AG04450 (cell line): Measurements from ENCODE around the gene MDK. TPM values are rescaled to one million over a fixed set of nuclear protein-coding genes. Genes with fewer than 3 reads are reported as not detected.

Experiments
- CTCF ChIA-PET: fragments of 300-600, 350-600 bp; formaldehyde crosslinking; extraction: SDS; loops from one replicate; lab custom pipeline; 2022; ENCODE audit warnings: antibody characterized with exemption, inconsistent platforms; lab: Charles Lee
- POLR2A ChIA-PET: fragments of 350-600 bp; formaldehyde crosslinking; extraction: SDS; loops from one replicate; lab custom pipeline; 2021; ENCODE audit warnings: antibody characterized with exemption, inconsistent platforms; lab: Yijun Ruan, JAX
- DNase-seq: peaks from one replicate; pipeline ENCODE4 v3.0.0-alpha.2; 2011; ENCODE audit warnings: low read depth, low spot score
- H3K27ac ChIP-seq: one replicate; pipeline ENCODE4 v1.5.1; 2012; ENCODE audit warnings: low read depth, low read length, control low read depth
- H3K27me3 ChIP-seq: one replicate; pipeline ENCODE4 v1.6.0; 2012; ENCODE audit warnings: low read length; ENCODE audit not compliant: control insufficient read depth, insufficient read depth
- H3K4me3 ChIP-seq: 2 replicates; pipeline ENCODE4 v1.5.1; 2011; ENCODE audit warnings: mild to moderate bottlenecking, low read depth, low read length, control low read depth
- H3K9me3 ChIP-seq: 2 replicates; pipeline ENCODE4 v1.5.1; 2012; ENCODE audit warnings: low read length; ENCODE audit not compliant: control insufficient read depth, insufficient read depth
- CTCF ChIP-seq: IDR thresholded peaks from 2 replicates; pipeline ENCODE4 v1.5.1; 2011; ENCODE audit warnings: low read depth, low read length, control low read depth, inconsistent platforms
- polyA plus RNA-seq: library from polyadenylated mRNA; depleted of rRNA; stranded (reverse); fragments of >200 nt; gene quantifications from 2 replicates; pipeline ENCODE4 v1.2.3, GENCODE V29; 2011

Gene MDK
- polyA plus RNA-seq, 1 experiment: 445 TPM

GRCh38 chr11:46380340-46381047 is 975 bp upstream of the MDK start:
- ChIA-PET CTCF (interaction anchor here (1.7 kb wide), 1 partner anchor 149 kb away, joined by 5 read pairs; no protein-coding TSS in a partner anchor), POLR2A (interaction anchor here (1.6 kb wide), 1 partner anchor 12 kb away, joined by 3 read pairs; no protein-coding TSS in a partner anchor)
- TF ChIP-seq CTCF: no peak
- Histone ChIP-seq H3K27me3 (no peaks in the 10 kb centered on the region), H3K27ac (peak overlapping the region; percentile 21), H3K4me3 (peak overlapping the region; percentile 56), H3K9me3 (peaks cover 7% of the 10 kb centered on the region; the same call in 1 of the 2 replicates)
- no peak for DNase-seq

- Histone ChIP-seq H3K9me3 (peaks cover 13% of the 10 kb centered on the region; the same call in 1 of the 2 replicates), H3K27ac (no peak overlapping the region), H3K4me3 (peak overlapping the region; percentile 72), H3K27me3 (no peaks in the 10 kb centered on the region)
- DNase-seq: no peak
- ChIA-PET CTCF (interaction anchor here (0.6 to 1.9 kb wide), 8 partner anchors 10 to 156 kb away, joined by 3 to 17 read pairs (median 5); partner anchors contain the start of gene CHRM4), POLR2A (interaction anchor here (1.6 kb wide), 1 partner anchor 10 kb away, joined by 3 read pairs; no protein-coding TSS in a partner anchor)
- no peak for TF ChIP-seq CTCF
Observed at GRCh38 chr11:46381819-46382645, 563 bp downstream of the MDK start.

GRCh38 chr11:46382646-46383403 is 1.4 kb downstream of the MDK start:
- peaks cover 13% of the 10 kb centered on the region; the same call in 1 of the 2 replicates for H3K9me3 ChIP-seq
- DNase-seq: no peak
- no peaks in the 10 kb centered on the region for H3K27me3 ChIP-seq
- CTCF ChIA-PET: interaction anchor here (0.6 to 1.9 kb wide), 12 partner anchors 9 to 266 kb away, joined by 3 to 17 read pairs (median 5); partner anchors contain the start of gene CHRM4
- H3K4me3 ChIP-seq: peak overlapping the region; percentile 72
- H3K27ac ChIP-seq: no peak overlapping the region
- POLR2A ChIA-PET: no interaction called here
- peak; percentile 66 for TF ChIP-seq CTCF

- H3K4me3 ChIP-seq: no peak overlapping the region
- POLR2A ChIA-PET: no interaction called here
- TF ChIP-seq CTCF: no peak
Observed at GRCh38 chr11:46383404-46383758, 1.9 kb downstream of the MDK start.

More at GRCh38 chr11:46383404-46383758, 1.9 kb downstream of the MDK start:
- no peak for DNase-seq
- peaks cover 10% of the 10 kb centered on the region; the same call in 1 of the 2 replicates for H3K9me3 ChIP-seq
- H3K27me3 ChIP-seq: peaks cover 1% of the 10 kb centered on the region
- no peak overlapping the region for H3K27ac ChIP-seq
- CTCF ChIA-PET: interaction anchor here (0.6 to 1.9 kb wide), 11 partner anchors 9 to 265 kb away, joined by 3 to 17 read pairs (median 5); partner anchors contain the start of gene CHRM4
